ENCODE measurements around the gene FAM151A. TPM values are rescaled to one million over a fixed set of nuclear protein-coding genes. Genes with fewer than 3 reads are reported as not detected.
A peak's percentile ranks its signal among the peaks of the same experiment; 100 is the strongest.

Gene FAM151A
- total RNA-seq, 4 donors from 2014 or later = 0.47 TPM; not detected in 3

- TF ChIP-seq, protein P1, sequence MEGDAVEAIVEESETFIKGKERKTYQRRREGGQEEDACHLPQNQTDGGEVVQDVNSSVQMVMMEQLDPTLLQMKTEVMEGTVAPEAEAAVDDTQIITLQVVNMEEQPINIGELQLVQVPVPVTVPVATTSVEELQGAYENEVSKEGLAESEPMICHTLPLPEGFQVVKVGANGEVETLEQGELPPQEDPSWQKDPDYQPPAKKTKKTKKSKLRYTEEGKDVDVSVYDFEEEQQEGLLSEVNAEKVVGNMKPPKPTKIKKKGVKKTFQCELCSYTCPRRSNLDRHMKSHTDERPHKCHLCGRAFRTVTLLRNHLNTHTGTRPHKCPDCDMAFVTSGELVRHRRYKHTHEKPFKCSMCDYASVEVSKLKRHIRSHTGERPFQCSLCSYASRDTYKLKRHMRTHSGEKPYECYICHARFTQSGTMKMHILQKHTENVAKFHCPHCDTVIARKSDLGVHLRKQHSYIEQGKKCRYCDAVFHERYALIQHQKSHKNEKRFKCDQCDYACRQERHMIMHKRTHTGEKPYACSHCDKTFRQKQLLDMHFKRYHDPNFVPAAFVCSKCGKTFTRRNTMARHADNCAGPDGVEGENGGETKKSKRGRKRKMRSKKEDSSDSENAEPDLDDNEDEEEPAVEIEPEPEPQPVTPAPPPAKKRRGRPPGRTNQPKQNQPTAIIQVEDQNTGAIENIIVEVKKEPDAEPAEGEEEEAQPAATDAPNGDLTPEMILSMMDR (IDR thresholded peaks at IDR 0.05) = no peak
- no peak for TF ChIP-seq POLR2AphosphoS5 (IDR thresholded peaks at IDR 0.05)
- TF ChIP-seq POLR2A (IDR thresholded peaks at IDR 0.05) = no peak
- no peak for TF ChIP-seq EP300 (IDR thresholded peaks at IDR 0.05)
- WGBS = 8% methylated on average over 1 of the region's 10 CpGs
- no peaks in the 10 kb centered on the region for H3K9me3 ChIP-seq
Observed at GRCh38 chr1:54627196-54627595, 3.9 kb upstream of the FAM151A start.

DNA sequence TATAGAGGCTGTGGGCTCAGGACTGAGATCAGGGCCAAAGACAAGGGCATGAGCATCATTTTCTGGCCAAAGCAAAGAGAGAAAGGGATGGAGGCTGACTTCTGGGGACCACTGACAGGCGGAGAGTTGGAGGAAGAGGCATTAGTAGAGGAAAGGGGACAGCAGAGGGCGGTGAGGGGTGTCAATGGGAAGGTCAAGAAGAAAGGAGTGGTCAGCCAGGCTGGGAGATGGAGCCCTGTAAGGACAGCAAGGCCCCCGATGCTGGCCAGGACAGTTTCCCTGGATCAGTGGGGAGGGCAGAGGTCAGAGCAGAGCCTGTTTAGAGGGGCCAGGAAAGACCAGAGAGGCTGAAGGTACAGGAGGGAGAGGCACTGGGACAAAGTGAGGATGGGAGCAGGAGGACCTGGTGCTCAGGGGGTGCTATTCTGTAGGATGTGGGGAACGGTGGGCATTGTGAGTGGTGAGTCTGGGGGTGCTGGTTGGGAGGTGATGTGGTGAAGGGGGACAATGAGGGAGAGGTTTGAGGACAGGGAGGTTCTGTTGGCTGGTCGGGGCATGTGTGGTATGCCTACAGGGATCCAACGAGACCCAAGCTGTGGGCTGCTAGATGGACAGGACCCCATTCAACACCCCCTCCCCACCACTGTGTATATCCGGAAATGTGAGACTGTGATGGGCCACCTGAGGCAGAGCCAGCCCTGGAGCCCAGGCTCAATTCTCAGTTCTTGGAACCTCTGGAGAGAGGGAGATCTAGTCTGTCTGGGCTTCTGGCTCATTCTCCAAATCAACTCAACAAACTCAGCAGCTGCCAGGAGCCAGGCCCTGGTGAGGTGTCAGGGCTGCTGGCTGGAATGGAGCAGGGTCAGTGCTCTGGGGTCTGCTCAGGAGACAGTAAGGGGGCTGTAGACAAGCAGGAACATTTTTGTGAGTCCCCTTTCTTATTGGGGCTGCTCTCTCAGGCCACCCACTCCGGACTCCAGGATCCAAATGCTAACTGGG, 1.4 kb upstream of the FAM151A start:
- Histone ChIP-seq H3K36me3 (no peaks in the 10 kb centered on the region), H3K27me3 (no peaks in the 10 kb centered on the region), H3K4me1 (no peaks in the 10 kb centered on the region), H3K4me3 (no peak overlapping the region), H3K27ac (no peak overlapping the region), H3K9me3 (no peaks in the 10 kb centered on the region)
- TF ChIP-seq EP300 (IDR thresholded peaks at IDR 0.05) (no peak), POLR2A (IDR thresholded peaks at IDR 0.05) (no peak), POLR2AphosphoS5 (IDR thresholded peaks at IDR 0.05) (no peak)
- peak in 1 of 2 donors; percentile 44 for DNase-seq (ENCODE audit: low spot score in 2 of 2)
- WGBS = 85% methylated on average over 8 of the region's 8 CpGs

More at GRCh38 chr1:54627196-54627595, 3.9 kb upstream of the FAM151A start:
- Histone ChIP-seq H3K27me3 (no peaks in the 10 kb centered on the region), H3K36me3 (no peaks in the 10 kb centered on the region), H3K27ac (no peak overlapping the region), H3K4me3 (no peak overlapping the region), H3K4me1 (no peaks in the 10 kb centered on the region)
- DNase-seq (ENCODE audit: low spot score in 2 of 2) = no peak

GRCh38 chr1:54619749-54620148, 3.6 kb downstream of the FAM151A start:
- H3K27ac ChIP-seq = no peak overlapping the region
- no peaks in the 10 kb centered on the region for H3K9me3 ChIP-seq
- peaks cover 4% of the 10 kb centered on the region for H3K4me1 ChIP-seq
- TF ChIP-seq POLR2AphosphoS5 (IDR thresholded peaks at IDR 0.05) = no peak
- TF ChIP-seq, protein P1 (IDR thresholded peaks at IDR 0.05) = no peak
- TF ChIP-seq POLR2A (IDR thresholded peaks at IDR 0.05) = no peak
- TF ChIP-seq EP300 (IDR thresholded peaks at IDR 0.05) = no peak
- H3K27me3 ChIP-seq = no peaks in the 10 kb centered on the region
- WGBS = 76% methylated on average over 8 of the region's 8 CpGs
- DNase-seq (ENCODE audit: low spot score in 2 of 2) = peak in 1 of 2 donors; percentile 30
- no peak overlapping the region for H3K4me3 ChIP-seq
- H3K36me3 ChIP-seq = no peaks in the 10 kb centered on the region

GRCh38 chr1:54615531-54616279, 7.6 kb downstream of the FAM151A start:
- DNase-seq (ENCODE audit: low spot score in 2 of 2) = peak in 1 of 2 donors; percentile 46
- Histone ChIP-seq H3K4me3 (no peak overlapping the region), H3K9me3 (no peaks in the 10 kb centered on the region), H3K27me3 (no peaks in the 10 kb centered on the region), H3K27ac (no peak overlapping the region), H3K36me3 (no peaks in the 10 kb centered on the region), H3K4me1 (peaks cover 4% of the 10 kb centered on the region)
- 38% methylated on average over 11 of the region's 13 CpGs for WGBS
- TF ChIP-seq POLR2AphosphoS5 (IDR thresholded peaks at IDR 0.05) (no peak), POLR2A (IDR thresholded peaks at IDR 0.05) (no peak), EP300 (IDR thresholded peaks at IDR 0.05) (no peak)
- TF ChIP-seq, protein P1 (IDR thresholded peaks at IDR 0.05) = no peak

GRCh38 chr1:54614563-54614962, 8.8 kb downstream of the FAM151A start:
- TF ChIP-seq POLR2AphosphoS5 (IDR thresholded peaks at IDR 0.05) (no peak), EP300 (IDR thresholded peaks at IDR 0.05) (no peak), POLR2A (IDR thresholded peaks at IDR 0.05) (no peak)
- TF ChIP-seq, protein P1 (IDR thresholded peaks at IDR 0.05) = no peak
- DNase-seq (ENCODE audit: low spot score in 2 of 2) = peak in 1 of 2 donors; percentile 17
- 77% methylated on average over 8 of the region's 8 CpGs for WGBS
- no peaks in the 10 kb centered on the region for H3K9me3 ChIP-seq
- no peak overlapping the region for H3K4me3 ChIP-seq
- no peaks in the 10 kb centered on the region for H3K27me3 ChIP-seq
- H3K4me1 ChIP-seq = peaks cover 4% of the 10 kb centered on the region
- H3K36me3 ChIP-seq = no peaks in the 10 kb centered on the region
- H3K27ac ChIP-seq = no peak overlapping the region
